HepG2 (cell line): ENCODE measurements around the gene TCEANC. TPM values are rescaled to one million over a fixed set of nuclear protein-coding genes. Genes with fewer than 3 reads are reported as not detected.

Experiments
- CBFB ChIP-seq: sonication (generic); formaldehyde crosslinking; IDR thresholded peaks from 2 replicates; pipeline ENCODE4 v1.4.0; 2020; ENCODE audit warnings: missing genetic modification reagents
- KDM3A ChIP-seq: IDR thresholded peaks from 2 replicates; pipeline ENCODE4 v1.6.1; 2018; ENCODE audit warnings: low read depth, missing compliant biosample characterization
- KDM6A ChIP-seq: IDR thresholded peaks from 2 replicates; pipeline ENCODE4 v1.6.1; 2016; ENCODE audit warnings: low read depth
- NFKB2 ChIP-seq: sonication (generic); formaldehyde crosslinking; IDR thresholded peaks from 2 replicates; pipeline ENCODE4 v1.4.0; 2020; ENCODE audit warnings: missing genetic modification reagents, borderline replicate concordance
- PRPF4 ChIP-seq: fragments of 200-400 bp; formaldehyde crosslinking; IDR thresholded peaks from 2 replicates; pipeline ENCODE4 v1.6.1; 2016; ENCODE audit warnings: low read length, low read depth; ENCODE audit not compliant: poor library complexity, severe bottlenecking
- SNAI1 ChIP-seq: sonication (generic); formaldehyde crosslinking; IDR thresholded peaks from 2 replicates; pipeline ENCODE4 v1.5.0; 2020; ENCODE audit warnings: mild to moderate bottlenecking, missing genetic modification reagents, borderline replicate concordance
- ZFY ChIP-seq: sonication (generic); formaldehyde crosslinking; IDR thresholded peaks from 2 replicates; pipeline ENCODE4 v1.4.0; 2020; ENCODE audit warnings: missing genetic modification reagents
- ZNF12 ChIP-seq: sonication (generic); formaldehyde crosslinking; IDR thresholded peaks from 2 replicates; pipeline ENCODE4 v1.5.0; 2020; ENCODE audit warnings: missing genetic modification reagents
- ZNF142 ChIP-seq: sonication (generic); formaldehyde crosslinking; IDR thresholded peaks from 2 replicates; pipeline ENCODE4 v1.4.0; 2020; ENCODE audit warnings: missing genetic modification reagents
- ZNF230 ChIP-seq: sonication (generic); formaldehyde crosslinking; IDR thresholded peaks from 2 replicates; pipeline ENCODE4 v1.4.0; 2020; ENCODE audit warnings: mild to moderate bottlenecking, missing genetic modification reagents
- ZNF274 ChIP-seq: sonication (generic); formaldehyde crosslinking; IDR thresholded peaks from 2 replicates; pipeline ENCODE4 v1.5.1; 2020; ENCODE audit warnings: mild to moderate bottlenecking, missing genetic modification reagents
- ZNF562 ChIP-seq: sonication (generic); formaldehyde crosslinking; IDR thresholded peaks from 2 replicates; pipeline ENCODE4 v1.8.0; 2022; ENCODE audit warnings: missing genetic modification reagents, borderline replicate concordance
- ZNF615 ChIP-seq: sonication (generic); formaldehyde crosslinking; IDR thresholded peaks from 2 replicates; pipeline ENCODE4 v1.5.0; 2020; ENCODE audit warnings: mild to moderate bottlenecking, missing genetic modification reagents, borderline replicate concordance
- ZNF639 ChIP-seq: conservative IDR thresholded peaks from 2 replicates; pipeline ENCODE4 v1.6.1; 2018; ENCODE audit warnings: missing genetic modification reagents
- ZNF784 ChIP-seq: sonication (generic); formaldehyde crosslinking; IDR thresholded peaks from 2 replicates; pipeline ENCODE4 v1.5.1; 2020; ENCODE audit warnings: missing genetic modification reagents, mild to moderate bottlenecking, borderline replicate concordance
- ZNF788 ChIP-seq: sonication (generic); formaldehyde crosslinking; IDR thresholded peaks from 2 replicates; pipeline ENCODE4 v1.5.0; 2020; ENCODE audit warnings: mild to moderate bottlenecking, missing genetic modification reagents, borderline replicate concordance
- polyA plus RNA-seq, 8 experiments: library from polyadenylated mRNA; depleted of rRNA in 3 of 8; stranded (reverse) in 7 of 8; unstranded in 1 of 8; fragments of >200 nt; fragmentation: Illumina TruSeq in 4 of 8; extraction: Trizol in 4 of 8; gene quantifications; 2 replicates each; pipeline versions ENCODE4 v1.2.1 to v1.2.3, GENCODE V29; 2011 to 2016; ENCODE audit warnings: low read depth in 4 of 8, missing spikeins in 1 of 8, mixed read lengths in 1 of 8; ENCODE audit not compliant: insufficient read depth in 1 of 8
- total RNA-seq, 5 experiments: library from RNA; depleted of rRNA; stranded (reverse); fragments of >200 nt; fragmentation: Illumina TruSeq; extraction: Trizol; gene quantifications; 2 replicates each; pipeline ENCODE4 v1.2.3, GENCODE V29; 2016; ENCODE audit warnings: low read depth in 1 of 5
- TF ChIP-seq, protein P1 (sequence below): sonication (generic); formaldehyde crosslinking; conservative IDR thresholded peaks from 2 replicates; pipeline ENCODE4 v1.8.0; 2022; ENCODE audit warnings: mild to moderate bottlenecking, moderate library complexity, missing genetic modification reagents
- TF ChIP-seq, protein P2 (sequence below), 2 experiments: fragments of 450-650 bp in 1 of 2; sonication (generic) in 1 of 2; formaldehyde crosslinking; IDR thresholded peaks; 2 replicates each; pipeline versions ENCODE4 v1.5.0 to v1.8.0; 2020 to 2022; ENCODE audit warnings: mild to moderate bottlenecking in 1 of 2, missing genetic modification reagents in 1 of 2

The TCEANC gene
- total and polyA plus RNA-seq, 2 of the 13 experiments (the other 11 are each of a cell fraction or from before 2014, with no cell fraction given) = 0.51 to 0.97 TPM

DNA sequence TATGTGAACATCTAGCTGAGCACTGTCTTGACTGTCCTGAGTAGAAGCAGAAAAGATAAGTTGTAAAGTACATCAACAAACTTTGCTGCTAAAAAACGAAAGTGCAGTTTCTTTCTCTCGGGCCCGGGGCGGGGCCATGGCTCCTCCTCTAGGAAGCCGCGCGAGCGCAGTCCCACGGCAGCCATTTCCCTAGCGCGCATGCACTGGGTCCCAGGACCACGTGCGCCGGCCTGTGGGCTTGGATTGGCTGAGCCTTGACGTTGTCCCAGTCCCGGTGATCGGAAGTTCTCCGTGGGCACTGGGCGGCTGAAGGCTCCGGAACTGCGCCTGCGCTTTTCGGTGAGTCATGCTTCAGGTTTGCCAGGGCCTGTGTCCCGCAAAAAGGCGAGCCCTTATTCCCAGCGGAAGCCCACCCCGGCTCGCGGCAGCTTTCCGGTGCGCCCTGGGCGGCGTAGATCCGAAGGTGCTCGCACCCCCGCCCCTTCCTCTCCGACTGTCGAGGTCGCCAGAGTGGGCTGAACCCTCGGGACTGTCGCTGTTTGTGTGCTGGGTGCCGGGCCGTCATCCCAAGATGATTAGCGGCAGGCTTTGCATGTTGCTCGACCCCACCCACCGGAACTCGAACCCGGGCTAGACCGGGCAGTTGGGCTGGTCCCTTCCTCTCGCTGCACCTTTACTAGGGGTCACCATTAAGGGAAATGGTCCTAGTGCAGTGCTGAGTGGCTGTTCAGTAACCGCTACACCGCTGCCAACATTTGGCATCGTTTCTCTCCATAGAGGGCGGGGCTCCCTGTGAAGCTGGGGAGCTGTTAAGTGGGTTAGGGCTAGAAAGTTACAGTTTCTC, at the start of gene TCEANC (continued):
- TF ChIP-seq ZNF784 (CRISPR knock-in tag) (no peak), PRPF4 (no peak), ZNF230 (CRISPR knock-in tag) (no peak), ZNF639 (CRISPR knock-in tag) (no peak; the same call in 1 of the 2 replicates), ZNF562 (CRISPR knock-in tag) (no peak), ZNF274 (CRISPR knock-in tag) (no peak), ZNF788 (0 out of 2 replicates have a peak, but pooled peaks have one; percentile 26), NFKB2 (CRISPR knock-in tag) (no peak), ZNF615 (no peak), CBFB (CRISPR knock-in tag) (no peak), ZNF12 (CRISPR knock-in tag) (no peak), ZNF142 (CRISPR knock-in tag) (no peak), KDM3A (peak; percentile 52; the same call in 1 of the 2 replicates), SNAI1 (CRISPR knock-in tag) (no peak), KDM6A (no peak), ZFY (CRISPR knock-in tag) (peak; percentile 86)
- TF ChIP-seq, protein P1, sequence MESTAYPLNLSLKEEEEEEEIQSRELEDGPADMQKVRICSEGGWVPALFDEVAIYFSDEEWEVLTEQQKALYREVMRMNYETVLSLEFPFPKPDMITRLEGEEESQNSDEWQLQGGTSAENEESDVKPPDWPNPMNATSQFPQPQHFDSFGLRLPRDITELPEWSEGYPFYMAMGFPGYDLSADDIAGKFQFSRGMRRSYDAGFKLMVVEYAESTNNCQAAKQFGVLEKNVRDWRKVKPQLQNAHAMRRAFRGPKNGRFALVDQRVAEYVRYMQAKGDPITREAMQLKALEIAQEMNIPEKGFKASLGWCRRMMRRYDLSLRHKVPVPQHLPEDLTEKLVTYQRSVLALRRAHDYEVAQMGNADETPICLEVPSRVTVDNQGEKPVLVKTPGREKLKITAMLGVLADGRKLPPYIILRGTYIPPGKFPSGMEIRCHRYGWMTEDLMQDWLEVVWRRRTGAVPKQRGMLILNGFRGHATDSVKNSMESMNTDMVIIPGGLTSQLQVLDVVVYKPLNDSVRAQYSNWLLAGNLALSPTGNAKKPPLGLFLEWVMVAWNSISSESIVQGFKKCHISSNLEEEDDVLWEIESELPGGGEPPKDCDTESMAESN (CRISPR knock-in tag) = no peak
- TF ChIP-seq, protein P2, sequence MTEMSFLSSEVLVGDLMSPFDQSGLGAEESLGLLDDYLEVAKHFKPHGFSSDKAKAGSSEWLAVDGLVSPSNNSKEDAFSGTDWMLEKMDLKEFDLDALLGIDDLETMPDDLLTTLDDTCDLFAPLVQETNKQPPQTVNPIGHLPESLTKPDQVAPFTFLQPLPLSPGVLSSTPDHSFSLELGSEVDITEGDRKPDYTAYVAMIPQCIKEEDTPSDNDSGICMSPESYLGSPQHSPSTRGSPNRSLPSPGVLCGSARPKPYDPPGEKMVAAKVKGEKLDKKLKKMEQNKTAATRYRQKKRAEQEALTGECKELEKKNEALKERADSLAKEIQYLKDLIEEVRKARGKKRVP (CRISPR knock-in tag; IDR thresholded peaks at IDR 0.05) = no peak
